Endodermal cell (in vitro differentiated cells): ENCODE measurements around the gene GIMAP4. TPM values are rescaled to one million over a fixed set of nuclear protein-coding genes. Genes with fewer than 3 reads are reported as not detected.

Experiments used
- DNase-seq: peaks from one replicate; pipeline ENCODE4 v3.0.0-alpha.2; 2017
- H3K27ac ChIP-seq: 2 replicates; pipeline ENCODE4 v1.5.1; 2013; ENCODE audit warnings: mild to moderate bottlenecking, low read depth, low read length, moderate library complexity
- H3K27me3 ChIP-seq: 2 replicates; pipeline ENCODE4 v1.6.1; 2013; ENCODE audit warnings: mild to moderate bottlenecking, low read length, moderate library complexity; ENCODE audit not compliant: insufficient read depth, control insufficient read depth, poor library complexity, severe bottlenecking
- H3K36me3 ChIP-seq: 2 replicates; pipeline ENCODE4 v1.7.0; 2013; ENCODE audit warnings: mild to moderate bottlenecking, low read length, moderate library complexity; ENCODE audit not compliant: control insufficient read depth, insufficient read depth
- H3K4me1 ChIP-seq: one replicate; pipeline ENCODE4 v1.7.0; 2013; ENCODE audit warnings: low read length; ENCODE audit not compliant: control insufficient read depth, insufficient read depth
- H3K4me3 ChIP-seq: 2 replicates; pipeline ENCODE4 v1.5.1; 2013; ENCODE audit warnings: mild to moderate bottlenecking, low read length, moderate library complexity
- H3K9ac ChIP-seq: 2 replicates; pipeline ENCODE4 v1.6.1; 2013; ENCODE audit warnings: mild to moderate bottlenecking, low read length, moderate library complexity; ENCODE audit not compliant: poor library complexity, severe bottlenecking; ENCODE audit errors: extremely low read depth
- H3K9me3 ChIP-seq: 2 replicates; pipeline ENCODE4 v1.6.1; 2013; ENCODE audit warnings: mild to moderate bottlenecking, low read length, moderate library complexity; ENCODE audit not compliant: control insufficient read depth
- H3K27ac Mint-ChIP-seq: 2 replicates; pipeline ENCODE4 v1.8.0; 2020; ENCODE audit warnings: mixed read lengths
- H3K27me3 Mint-ChIP-seq: 2 replicates; pipeline ENCODE4 v1.8.0; 2021; ENCODE audit warnings: mild to moderate bottlenecking, mixed read lengths; ENCODE audit not compliant: insufficient read depth
- H3K36me3 Mint-ChIP-seq: 2 replicates; pipeline ENCODE4 v1.8.0; 2020; ENCODE audit warnings: low read depth, mixed read lengths
- H3K4me1 Mint-ChIP-seq: 2 replicates; pipeline ENCODE4 v1.8.0; 2020; ENCODE audit warnings: mixed read lengths
- H3K4me3 Mint-ChIP-seq: 2 replicates; pipeline ENCODE4 v1.8.0; 2020; ENCODE audit warnings: mild to moderate bottlenecking, moderate library complexity, mixed read lengths
- H3K9me3 Mint-ChIP-seq: 2 replicates; pipeline ENCODE4 v1.8.0; 2020; ENCODE audit warnings: mild to moderate bottlenecking, mixed read lengths
- WGBS, 2 experiments: methylation state at CpG; one replicate each; pipeline versions ENCODE4 v1.1.5 to v1.1.7; 2013; ENCODE audit warnings: missing lambda C conversion rate in 2 of 2, mixed read lengths in 1 of 2; ENCODE audit not compliant: insufficient coverage in 1 of 2, insufficient read length in 1 of 2; 5-methylcytosine and 5-hydroxymethylcytosine counted together
- total RNA-seq, 2 donors: library from RNA; stranded (reverse); fragmentation: NEBNext Ultra II Directional in 1 of 2; extraction: Animal tissue kit (Norgen Biotek cat#: 25700) in 1 of 2; gene quantifications; 2 replicates in 1 of 2; 3 replicates in 1 of 2; pipeline ENCODE4 v1.2.1, GENCODE V29; 2021
- TF ChIP-seq, protein P1 (sequence below): fragments of 200-600 bp; sonication (generic); conservative IDR thresholded peaks from 2 replicates; pipeline ENCODE4 v1.5.0; 2021; ENCODE audit warnings: antibody characterized with exemption, mild to moderate bottlenecking

The GIMAP4 gene
- total RNA-seq, 2 donors from 2014 or later = 0.33 TPM; not detected in 1

DNA sequence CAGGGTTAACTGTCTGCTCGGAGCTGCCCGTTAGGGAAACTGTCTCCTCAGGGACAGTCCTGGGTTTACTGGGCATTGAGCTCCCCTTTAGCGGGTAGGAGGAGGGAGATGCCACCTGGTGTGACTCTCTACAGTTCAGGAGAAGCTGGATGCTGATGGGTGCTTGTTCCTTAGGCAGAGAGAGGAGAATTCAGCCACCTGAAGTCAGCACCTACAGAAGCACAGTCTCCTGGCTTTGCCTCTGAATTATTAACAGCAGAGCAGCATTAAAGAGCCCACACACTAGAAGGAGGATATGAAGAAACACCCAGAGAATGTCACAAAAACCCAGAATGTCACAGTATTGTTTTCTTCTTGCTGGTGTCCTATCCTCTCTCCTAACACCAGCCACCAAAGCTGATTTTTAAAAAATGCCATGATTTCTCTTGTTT is 696 bp downstream of the GIMAP4 start:
- H3K4me1 ChIP-seq = no peaks in the 10 kb centered on the region
- Mint-ChIP-seq H3K4me1 (no peaks in the 10 kb centered on the region), H3K27ac (no peak overlapping the region), H3K36me3 (no peaks in the 10 kb centered on the region), H3K4me3 (no peak overlapping the region), H3K27me3 (no peaks in the 10 kb centered on the region), H3K9me3 (no peaks in the 10 kb centered on the region)
- H3K9ac ChIP-seq = no peak overlapping the region
- no peak for DNase-seq
- H3K9me3 ChIP-seq = no peaks in the 10 kb centered on the region
- no peaks in the 10 kb centered on the region for H3K27me3 ChIP-seq
- 83 to 100% methylated on average over 1 to 3 of the region's 3 CpGs for WGBS, 2 experiments
- H3K4me3 ChIP-seq = no peak overlapping the region
- no peak overlapping the region for H3K27ac ChIP-seq
- TF ChIP-seq, protein P1, sequence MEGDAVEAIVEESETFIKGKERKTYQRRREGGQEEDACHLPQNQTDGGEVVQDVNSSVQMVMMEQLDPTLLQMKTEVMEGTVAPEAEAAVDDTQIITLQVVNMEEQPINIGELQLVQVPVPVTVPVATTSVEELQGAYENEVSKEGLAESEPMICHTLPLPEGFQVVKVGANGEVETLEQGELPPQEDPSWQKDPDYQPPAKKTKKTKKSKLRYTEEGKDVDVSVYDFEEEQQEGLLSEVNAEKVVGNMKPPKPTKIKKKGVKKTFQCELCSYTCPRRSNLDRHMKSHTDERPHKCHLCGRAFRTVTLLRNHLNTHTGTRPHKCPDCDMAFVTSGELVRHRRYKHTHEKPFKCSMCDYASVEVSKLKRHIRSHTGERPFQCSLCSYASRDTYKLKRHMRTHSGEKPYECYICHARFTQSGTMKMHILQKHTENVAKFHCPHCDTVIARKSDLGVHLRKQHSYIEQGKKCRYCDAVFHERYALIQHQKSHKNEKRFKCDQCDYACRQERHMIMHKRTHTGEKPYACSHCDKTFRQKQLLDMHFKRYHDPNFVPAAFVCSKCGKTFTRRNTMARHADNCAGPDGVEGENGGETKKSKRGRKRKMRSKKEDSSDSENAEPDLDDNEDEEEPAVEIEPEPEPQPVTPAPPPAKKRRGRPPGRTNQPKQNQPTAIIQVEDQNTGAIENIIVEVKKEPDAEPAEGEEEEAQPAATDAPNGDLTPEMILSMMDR = no peak
- no peaks in the 10 kb centered on the region for H3K36me3 ChIP-seq

DNA sequence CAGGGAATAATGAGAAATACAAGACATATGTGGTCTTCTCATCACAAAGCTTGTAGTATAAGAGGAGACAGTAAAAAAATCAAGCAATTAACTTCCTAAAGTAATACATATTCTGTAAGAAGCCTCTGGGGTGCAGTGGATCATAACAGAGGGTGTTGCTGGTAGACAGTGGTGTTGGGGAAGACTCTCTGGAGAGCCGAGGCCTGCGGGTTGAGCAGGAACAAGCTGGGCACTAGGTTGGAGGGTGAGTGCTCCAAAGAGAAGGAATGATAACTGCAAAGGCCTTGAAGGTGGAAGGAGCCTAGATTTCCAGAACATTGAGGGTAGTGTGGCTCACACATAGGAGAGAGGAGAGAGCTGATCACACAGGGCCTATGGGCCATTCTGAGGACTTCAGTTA is 1.5 kb downstream of the GIMAP4 start:
- H3K27me3 ChIP-seq = no peaks in the 10 kb centered on the region
- no peaks in the 10 kb centered on the region for H3K36me3 ChIP-seq
- H3K36me3 Mint-ChIP-seq = no peaks in the 10 kb centered on the region
- 80 to 93% methylated on average over 1 to 2 of the region's 2 CpGs for WGBS, 2 experiments
- DNase-seq = no peak
- H3K4me3 Mint-ChIP-seq = no peak overlapping the region
- TF ChIP-seq, protein P1 = no peak
- no peaks in the 10 kb centered on the region for H3K4me1 Mint-ChIP-seq
- no peak overlapping the region for H3K9ac ChIP-seq
- H3K27ac ChIP-seq = no peak overlapping the region
- H3K27ac Mint-ChIP-seq = no peak overlapping the region
- no peaks in the 10 kb centered on the region for H3K9me3 Mint-ChIP-seq
- no peaks in the 10 kb centered on the region for H3K27me3 Mint-ChIP-seq
- H3K4me3 ChIP-seq = no peak overlapping the region
- no peaks in the 10 kb centered on the region for H3K4me1 ChIP-seq
- no peaks in the 10 kb centered on the region for H3K9me3 ChIP-seq

GRCh38 chr7:150569245-150569955 is 2.2 kb downstream of the GIMAP4 start:
- H3K27me3 ChIP-seq = no peaks in the 10 kb centered on the region
- TF ChIP-seq, protein P1 = no peak
- H3K36me3 Mint-ChIP-seq = no peaks in the 10 kb centered on the region
- no peaks in the 10 kb centered on the region for H3K9me3 Mint-ChIP-seq
- no peaks in the 10 kb centered on the region for H3K36me3 ChIP-seq
- H3K4me1 Mint-ChIP-seq = no peaks in the 10 kb centered on the region
- no peak overlapping the region for H3K27ac ChIP-seq
- H3K27ac Mint-ChIP-seq = no peak overlapping the region
- WGBS, 2 experiments = 87 to 88% methylated on average over 3 to 7 of the region's 7 CpGs
- H3K4me3 Mint-ChIP-seq = no peak overlapping the region
- DNase-seq = no peak
- H3K4me1 ChIP-seq = no peaks in the 10 kb centered on the region
- no peaks in the 10 kb centered on the region for H3K27me3 Mint-ChIP-seq
- no peak overlapping the region for H3K9ac ChIP-seq
- H3K4me3 ChIP-seq = no peak overlapping the region
- H3K9me3 ChIP-seq = no peaks in the 10 kb centered on the region
